Colonic mucosa (tissue), 2 donors: ENCODE results near the gene MALAT1. TPM values are rescaled to one million over a fixed set of nuclear protein-coding genes. Genes with fewer than 3 reads are reported as not detected.

ENCODE experiments used
- total RNA-seq, 2 donors: library from RNA; stranded (reverse); fragmentation: NEBNext Ultra II Directional in 1 of 2; extraction: Animal tissue kit (Norgen Biotek cat#: 25700) in 1 of 2; gene quantifications; one replicate each; pipeline ENCODE4 v1.2.1, GENCODE V29; 2021
- donor health status: DM: no; HTN: no; CAD: no.
- donor health status: DM: no; HTN: no; CAD: no.

MALAT1 gene
- total RNA-seq, 2 donors from 2014 or later, result 4,716 to 6,071 TPM

Other genes with a start within 250 kb of the MALAT1 start
- 10 to 100 TPM in 1 of 2 donors, 1 to 10 TPM in 1; 5.9 to 28.0 TPM for gene POLA2, start 237.1 kb upstream of the MALAT1 start, total RNA-seq
- gene CDC42EP2, start 184.2 kb upstream of the MALAT1 start, total RNA-seq, result 10 to 100 TPM in 1 of 2 donors, 1 to 10 TPM in 1; 7.8 to 28.3 TPM
- 10 to 100 TPM; 35.0 to 48.0 TPM for gene DPF2, start 165.2 kb upstream of the MALAT1 start, total RNA-seq
- gene TIGD3, start 144.3 kb upstream of the MALAT1 start, total RNA-seq, result under 1 TPM; 0.48 to 0.77 TPM
- gene SLC25A45, start 116.4 kb upstream of the MALAT1 start, total RNA-seq, result 1 to 10 TPM; 4.4 to 6.9 TPM
- 10 to 100 TPM; 30.7 to 43.9 TPM for gene FRMD8, start 112.4 kb upstream of the MALAT1 start, total RNA-seq
- gene NEAT1, start 76.2 kb upstream of the MALAT1 start, total RNA-seq, result 100 to 1,000 TPM; 269 to 502 TPM
- 10 to 100 TPM; 59.2 to 84.1 TPM for gene SCYL1, start 26.0 kb downstream of the MALAT1 start, total RNA-seq
- gene LTBP3, start 59.3 kb downstream of the MALAT1 start, total RNA-seq, result 10 to 100 TPM; 27.3 to 31.1 TPM
- 10 to 100 TPM; 16.6 to 30.8 TPM for gene ZNRD2, start 71.4 kb downstream of the MALAT1 start, total RNA-seq
- 10 to 100 TPM; 27.4 to 32.2 TPM for gene FAM89B, start 73.5 kb downstream of the MALAT1 start, total RNA-seq
- 10 to 100 TPM; 58.5 to 78.5 TPM for gene EHBP1L1, start 77.0 kb downstream of the MALAT1 start, total RNA-seq
- gene KCNK7, start 96.8 kb downstream of the MALAT1 start, total RNA-seq, result under 1 TPM; 0.40 to 0.69 TPM
- 100 to 1,000 TPM in 1 of 2 donors, 10 to 100 TPM in 1; 92.7 to 102 TPM for gene MAP3K11, start 115.2 kb downstream of the MALAT1 start, total RNA-seq
- 10 to 100 TPM; 41.5 to 72.4 TPM for gene PCNX3, start 116.7 kb downstream of the MALAT1 start, total RNA-seq
- gene SIPA1, start 139.1 kb downstream of the MALAT1 start, total RNA-seq, result 10 to 100 TPM; 21.0 to 33.0 TPM
- gene RELA, start 163.9 kb downstream of the MALAT1 start, total RNA-seq, result 10 to 100 TPM; 58.7 to 68.3 TPM
- gene KAT5, start 213.2 kb downstream of the MALAT1 start, total RNA-seq, result 10 to 100 TPM; 65.3 to 83.4 TPM
- 10 to 100 TPM; 26.1 to 58.1 TPM for gene RNASEH2C, start 221.8 kb downstream of the MALAT1 start, total RNA-seq